Ramos (cell line): ENCODE data around the gene GLCE.

Source experiments
- in situ Hi-C: fragments of 300-500 bp; cut with MboI; formaldehyde crosslinking; loops from one replicate; pipeline ENCODE4 v1.14.3; 2022; ENCODE audit warnings: low sequenced_read_pairs; ENCODE audit not compliant: unreplicated experiment

The GLCE gene

DNA sequence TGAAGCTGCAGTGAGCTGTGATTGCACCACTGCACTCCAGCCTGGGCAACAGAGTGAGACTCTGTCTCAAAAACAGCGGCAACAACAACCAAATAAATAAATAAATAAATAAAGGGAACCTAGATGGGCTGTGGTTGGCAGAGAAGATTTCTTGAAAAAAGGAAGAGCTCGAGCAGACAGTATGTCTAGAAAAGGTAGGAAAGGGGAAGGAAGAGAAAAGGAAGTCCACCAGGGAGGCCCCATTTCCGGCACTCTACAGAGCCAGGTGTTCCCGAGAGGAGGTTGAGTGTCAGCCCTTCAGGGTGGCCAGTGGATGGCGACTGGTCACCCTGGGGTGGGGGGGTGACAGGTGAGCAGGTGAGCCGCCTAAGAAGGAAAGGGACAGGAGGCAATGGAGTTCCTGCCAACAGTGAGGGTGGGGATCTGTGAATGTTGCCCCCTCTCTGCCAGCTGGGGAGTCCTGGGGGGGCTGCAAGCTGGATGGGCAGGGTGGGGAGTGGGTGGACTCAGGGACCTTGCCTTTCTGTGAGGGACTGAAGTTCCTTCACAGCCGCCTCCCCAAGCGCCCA, 153.1 kb downstream of the GLCE start:
- in situ Hi-C loops: no loop called here

DNA sequence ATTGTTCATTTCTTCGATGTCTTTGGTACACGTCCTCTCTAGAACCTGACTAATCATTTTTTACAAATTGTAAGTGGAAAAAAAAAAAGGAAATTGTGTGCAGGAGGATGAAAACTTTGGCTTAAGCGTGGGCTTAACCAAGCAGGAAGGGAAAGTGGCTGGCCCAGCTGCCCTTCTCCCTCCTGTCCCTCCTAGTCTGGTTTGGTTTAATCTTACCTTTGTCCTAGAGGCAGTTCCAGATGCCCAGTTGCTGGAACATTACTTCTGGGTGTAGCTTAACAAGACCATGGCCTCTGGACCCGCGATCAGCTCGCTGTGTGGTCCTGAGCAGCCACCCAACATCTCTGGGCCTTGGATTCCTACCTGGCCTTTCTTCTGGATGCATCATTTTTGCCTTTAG, 153.7 kb downstream of the GLCE start:
- in situ Hi-C loops: no loop called here

DNA sequence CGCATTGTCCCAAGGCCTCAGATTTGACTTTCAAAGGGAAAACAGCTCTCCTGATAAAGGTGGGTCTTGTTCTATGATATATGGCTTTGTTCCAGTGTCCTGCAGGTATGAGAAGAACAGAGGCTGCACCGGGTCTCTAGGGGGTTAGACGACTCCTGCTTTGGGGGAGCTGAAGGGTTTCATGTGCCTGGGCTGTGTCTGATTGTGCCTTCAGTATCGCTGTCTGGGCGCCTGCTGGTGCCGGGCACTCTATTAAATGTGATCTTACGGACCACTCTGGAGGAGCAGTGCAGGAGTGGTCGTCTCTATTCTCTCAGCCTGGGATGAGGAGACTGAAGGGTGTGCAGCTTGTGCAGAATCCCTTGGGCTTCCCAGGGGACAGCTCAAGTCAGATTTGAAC, 154.3 kb downstream of the GLCE start:
- in situ Hi-C loops: no loop called here

DNA sequence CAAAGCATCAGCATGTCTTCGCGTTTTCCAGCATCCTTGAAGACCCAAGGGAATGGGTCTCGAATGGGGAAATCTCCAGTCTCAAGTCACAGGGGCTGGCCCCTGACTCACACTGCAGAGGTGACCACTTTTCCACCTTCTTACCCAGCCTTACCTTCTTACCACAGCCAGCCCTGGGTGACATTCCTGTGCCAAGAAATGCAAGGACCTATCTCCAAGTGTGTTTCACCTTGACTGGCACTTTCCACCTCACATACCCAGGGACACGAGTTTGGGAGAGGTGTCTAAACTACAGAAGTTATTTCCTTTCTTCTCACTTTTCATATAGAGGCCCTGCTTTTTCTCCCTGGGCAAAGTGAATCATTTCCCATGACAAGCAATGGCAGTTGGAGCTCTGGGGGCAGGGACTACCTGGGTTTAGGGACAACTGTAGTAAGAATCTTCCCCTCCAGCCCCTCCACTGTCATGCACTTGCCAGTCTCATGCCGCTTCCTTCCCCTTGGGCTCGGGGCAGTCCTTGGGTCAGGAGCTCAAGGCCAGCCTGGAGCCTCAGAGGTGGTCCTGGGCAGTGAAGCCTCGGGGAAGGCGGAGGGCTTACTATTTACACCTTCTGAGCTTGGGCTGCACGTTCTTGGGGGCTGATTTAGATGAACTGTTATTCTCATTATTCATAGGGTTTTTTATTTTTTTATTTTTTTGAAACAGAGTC, 155.1 kb downstream of the GLCE start:
- in situ Hi-C loops: no loop called here

DNA sequence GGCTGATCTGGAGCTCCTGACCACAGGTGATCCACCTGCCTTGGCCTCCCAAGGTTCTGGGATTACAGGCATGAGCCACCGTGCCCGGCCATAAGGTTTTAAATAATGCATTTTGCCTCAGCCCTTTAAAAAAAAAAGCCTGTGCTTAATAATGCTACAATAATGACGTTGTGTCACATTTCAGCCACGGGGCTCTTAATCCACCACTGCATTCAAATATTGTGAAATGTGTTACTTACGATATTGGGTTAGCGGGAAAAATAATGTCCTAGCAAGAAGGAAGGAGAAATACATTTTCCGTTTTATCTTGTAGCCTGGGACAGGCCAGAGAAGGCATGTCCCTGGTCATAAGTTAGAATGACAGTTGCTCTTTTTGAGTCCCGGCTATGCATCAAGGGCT, 155.9 kb downstream of the GLCE start:
- in situ Hi-C loops: no loop called here

DNA sequence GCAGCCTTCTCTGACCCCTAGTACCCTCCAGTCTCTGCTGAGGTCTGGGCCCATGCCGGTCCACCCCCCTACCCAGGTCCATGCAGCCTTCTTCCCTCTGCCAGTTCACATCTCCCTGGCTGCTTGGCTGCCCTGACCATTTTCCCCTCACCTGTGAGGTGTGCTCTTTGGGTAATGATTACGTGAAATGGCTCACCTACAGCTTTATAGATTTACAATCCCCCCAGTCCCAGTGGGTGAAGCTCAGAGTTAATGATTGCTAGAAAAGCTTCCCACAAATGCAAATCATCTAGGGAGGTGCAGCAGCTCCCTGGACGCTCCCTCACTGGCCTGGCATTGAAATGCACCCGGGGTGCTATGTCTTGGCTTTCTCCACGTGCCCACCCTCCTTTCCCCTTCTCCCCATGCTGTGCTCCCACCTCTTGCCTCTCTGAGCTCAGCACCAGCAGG, 157.0 kb downstream of the GLCE start:
- in situ Hi-C loops: no loop called here

DNA sequence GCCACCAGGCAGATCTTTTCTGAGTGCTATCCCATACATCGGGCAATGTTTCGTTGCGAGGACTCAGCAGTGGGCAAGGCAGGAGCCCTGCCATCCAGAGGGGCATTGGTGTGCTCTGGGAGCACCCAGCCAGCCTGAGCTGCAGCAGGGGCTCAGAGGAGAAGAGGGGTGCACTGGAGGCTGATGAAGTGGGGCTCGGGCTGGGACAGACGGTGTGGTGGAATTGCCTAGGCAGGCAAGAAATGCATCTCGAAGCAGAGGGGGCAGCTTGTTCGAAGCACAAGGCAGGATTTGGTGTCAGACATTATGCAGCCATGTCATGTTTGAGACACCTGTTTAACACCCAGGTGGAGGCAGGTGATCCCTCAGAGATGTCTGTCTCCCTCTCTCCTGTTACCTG, 157.6 kb downstream of the GLCE start:
- in situ Hi-C loops: no loop called here

DNA sequence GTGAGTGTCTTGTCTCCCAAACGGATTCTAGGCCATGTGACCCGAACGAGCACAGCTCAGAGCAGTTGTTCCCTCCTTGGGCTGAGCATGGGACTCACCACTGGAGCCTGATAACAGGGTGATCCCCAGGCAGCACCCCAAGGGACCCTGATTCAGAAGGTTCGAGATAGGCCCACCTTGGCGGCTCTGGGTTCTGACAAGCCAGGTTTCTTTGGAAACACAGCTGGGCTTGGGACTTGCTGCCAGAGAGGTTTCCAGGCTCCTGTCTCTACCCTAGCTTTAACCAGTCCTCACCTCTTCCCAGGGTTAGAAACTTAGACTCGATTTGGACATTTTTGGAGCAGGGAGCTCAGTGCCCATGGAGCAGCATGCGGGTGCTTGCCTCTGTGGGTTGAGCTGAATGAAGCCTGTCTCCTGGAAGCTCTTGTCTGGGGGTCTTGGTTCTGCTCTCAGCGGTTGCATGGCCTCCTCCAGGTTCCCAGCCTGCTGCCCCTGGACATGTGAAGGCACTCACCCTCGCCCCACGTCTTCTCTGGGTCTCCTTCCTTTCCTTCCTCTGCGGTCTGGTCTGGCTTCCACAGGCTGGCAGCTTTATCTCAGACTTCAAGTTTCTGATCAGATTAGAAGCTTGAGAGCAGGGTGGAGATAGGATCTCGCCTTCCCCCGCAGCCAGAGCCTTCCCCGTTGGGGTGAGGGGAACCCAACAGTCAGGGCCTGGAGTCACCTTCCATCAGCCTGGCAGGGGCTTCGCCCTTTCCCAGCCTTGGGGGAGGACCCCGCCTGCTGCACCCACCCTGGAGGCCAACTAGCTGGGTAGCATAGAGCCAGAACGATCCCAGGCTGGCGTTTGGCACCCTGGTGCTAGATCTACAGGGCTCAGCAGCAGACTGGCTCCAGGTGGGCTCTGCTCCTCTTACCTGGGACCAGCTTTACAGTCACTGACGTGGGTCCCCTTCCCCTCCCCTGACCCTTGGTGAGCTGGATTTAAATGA, 159.2 kb downstream of the GLCE start:
- in situ Hi-C loops: no loop called here

DNA sequence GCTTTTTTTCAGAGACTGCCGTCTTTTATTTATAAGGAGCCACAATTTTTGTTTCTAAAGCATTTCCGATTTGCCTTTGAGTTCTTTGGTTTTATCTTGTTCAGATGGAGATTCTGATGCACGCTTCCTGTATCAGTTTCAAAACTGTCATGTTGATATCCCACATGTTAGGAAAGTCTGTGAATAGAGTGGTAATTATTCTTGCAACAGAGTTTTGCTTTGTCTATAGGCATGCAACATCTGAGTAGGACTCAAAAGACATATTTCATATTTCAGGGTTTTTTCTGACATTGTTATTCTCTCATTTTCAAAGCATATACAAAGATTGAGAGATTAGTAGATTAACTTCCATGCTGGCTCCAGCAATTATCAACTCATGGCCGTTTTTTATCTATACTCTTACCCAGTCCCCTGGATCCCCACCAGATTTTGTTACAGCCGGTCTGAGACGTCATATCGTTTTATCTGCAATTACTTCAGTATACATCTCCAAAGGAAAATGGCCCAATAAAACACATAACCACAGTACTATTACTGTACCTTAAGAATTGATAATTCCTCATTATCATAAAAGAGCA, 160.6 kb downstream of the GLCE start:
- in situ Hi-C loops: no loop called here
